Measurements from ENCODE around the gene ZNF423.

DNA sequence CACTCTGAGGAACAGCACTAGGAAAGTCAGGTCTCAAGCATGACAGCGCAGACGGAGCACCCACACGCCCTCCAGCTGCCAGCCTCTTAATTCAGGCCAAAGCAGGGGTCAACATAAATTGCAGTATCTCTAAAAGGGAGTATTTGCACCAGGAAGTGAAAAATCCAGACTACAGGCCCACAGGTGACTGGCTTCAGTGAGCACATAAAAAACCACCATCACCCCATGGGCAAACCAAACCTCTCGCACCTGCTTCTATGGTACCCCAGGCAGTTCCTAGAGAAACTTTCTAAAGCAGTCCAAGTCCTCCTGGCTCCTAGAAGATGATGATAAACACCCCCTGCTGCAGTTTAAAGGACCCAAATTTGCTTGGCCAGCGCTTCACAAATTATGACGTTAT, 129.8 kb downstream of the ZNF423 start:
- TF ChIP-seq, protein P1, sequence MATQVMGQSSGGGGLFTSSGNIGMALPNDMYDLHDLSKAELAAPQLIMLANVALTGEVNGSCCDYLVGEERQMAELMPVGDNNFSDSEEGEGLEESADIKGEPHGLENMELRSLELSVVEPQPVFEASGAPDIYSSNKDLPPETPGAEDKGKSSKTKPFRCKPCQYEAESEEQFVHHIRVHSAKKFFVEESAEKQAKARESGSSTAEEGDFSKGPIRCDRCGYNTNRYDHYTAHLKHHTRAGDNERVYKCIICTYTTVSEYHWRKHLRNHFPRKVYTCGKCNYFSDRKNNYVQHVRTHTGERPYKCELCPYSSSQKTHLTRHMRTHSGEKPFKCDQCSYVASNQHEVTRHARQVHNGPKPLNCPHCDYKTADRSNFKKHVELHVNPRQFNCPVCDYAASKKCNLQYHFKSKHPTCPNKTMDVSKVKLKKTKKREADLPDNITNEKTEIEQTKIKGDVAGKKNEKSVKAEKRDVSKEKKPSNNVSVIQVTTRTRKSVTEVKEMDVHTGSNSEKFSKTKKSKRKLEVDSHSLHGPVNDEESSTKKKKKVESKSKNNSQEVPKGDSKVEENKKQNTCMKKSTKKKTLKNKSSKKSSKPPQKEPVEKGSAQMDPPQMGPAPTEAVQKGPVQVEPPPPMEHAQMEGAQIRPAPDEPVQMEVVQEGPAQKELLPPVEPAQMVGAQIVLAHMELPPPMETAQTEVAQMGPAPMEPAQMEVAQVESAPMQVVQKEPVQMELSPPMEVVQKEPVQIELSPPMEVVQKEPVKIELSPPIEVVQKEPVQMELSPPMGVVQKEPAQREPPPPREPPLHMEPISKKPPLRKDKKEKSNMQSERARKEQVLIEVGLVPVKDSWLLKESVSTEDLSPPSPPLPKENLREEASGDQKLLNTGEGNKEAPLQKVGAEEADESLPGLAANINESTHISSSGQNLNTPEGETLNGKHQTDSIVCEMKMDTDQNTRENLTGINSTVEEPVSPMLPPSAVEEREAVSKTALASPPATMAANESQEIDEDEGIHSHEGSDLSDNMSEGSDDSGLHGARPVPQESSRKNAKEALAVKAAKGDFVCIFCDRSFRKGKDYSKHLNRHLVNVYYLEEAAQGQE (IDR thresholded peaks at IDR 0.05; ENCODE audit: insufficient read depth in 1 of 2, low read depth in 2 of 2, low read length in 2 of 2) = no peak
- TF ChIP-seq POLR2AphosphoS5 (IDR thresholded peaks at IDR 0.05; ENCODE audit: low read depth, low read length) = no peak
- no peak for TF ChIP-seq TAF1 (IDR thresholded peaks at IDR 0.05; ENCODE audit: borderline replicate concordance, insufficient read depth, low read length)
- no peak for TF ChIP-seq SIN3A (IDR thresholded peaks at IDR 0.05; ENCODE audit: borderline replicate concordance, insufficient read depth, low read length)

All from PFSK-1 (cell line).